ENCODE measurements around the gene IMP4.

IMP4 gene

DNA sequence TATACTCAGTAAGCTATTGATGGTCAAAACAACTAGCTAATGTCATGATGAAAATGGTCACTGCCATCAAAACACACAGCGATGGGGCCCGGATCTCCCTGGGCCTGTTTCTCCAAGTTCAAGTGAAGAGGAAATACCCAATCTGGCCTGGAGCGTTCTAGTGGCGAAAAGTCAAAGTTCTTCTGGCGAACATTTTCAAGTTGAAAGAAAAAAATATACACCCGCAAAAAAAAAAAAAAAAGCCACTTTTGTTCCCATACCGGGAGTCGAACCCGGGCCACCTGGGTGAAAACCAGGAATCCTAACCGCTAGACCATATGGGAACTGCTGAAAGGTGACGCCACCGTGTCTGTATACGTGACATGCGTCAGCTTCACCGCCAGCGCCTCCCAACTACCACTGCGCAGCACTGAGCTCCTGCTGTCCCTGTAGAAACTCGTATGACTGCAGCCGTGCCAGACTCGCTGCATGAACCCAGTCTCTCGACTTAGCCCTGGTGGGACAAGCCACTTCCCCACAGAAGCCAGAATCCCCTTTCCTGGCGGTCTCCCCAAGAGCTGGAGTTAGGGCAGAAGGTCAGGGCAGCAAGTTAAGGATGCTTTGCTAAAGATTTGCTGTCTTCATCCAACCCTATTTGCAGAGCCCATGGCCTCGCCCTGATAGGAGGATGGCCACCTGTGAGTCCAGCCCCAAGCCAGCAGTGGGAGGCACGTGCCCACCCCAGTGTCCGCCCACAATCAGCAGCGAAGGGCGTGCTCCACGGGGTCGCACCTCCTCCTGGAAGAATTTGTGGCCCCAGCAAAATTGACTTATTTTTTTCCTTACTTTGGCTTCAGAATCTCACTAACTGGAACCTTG is 5.6 kb upstream of the IMP4 start (continued):
- TF ChIP-seq, protein P1, sequence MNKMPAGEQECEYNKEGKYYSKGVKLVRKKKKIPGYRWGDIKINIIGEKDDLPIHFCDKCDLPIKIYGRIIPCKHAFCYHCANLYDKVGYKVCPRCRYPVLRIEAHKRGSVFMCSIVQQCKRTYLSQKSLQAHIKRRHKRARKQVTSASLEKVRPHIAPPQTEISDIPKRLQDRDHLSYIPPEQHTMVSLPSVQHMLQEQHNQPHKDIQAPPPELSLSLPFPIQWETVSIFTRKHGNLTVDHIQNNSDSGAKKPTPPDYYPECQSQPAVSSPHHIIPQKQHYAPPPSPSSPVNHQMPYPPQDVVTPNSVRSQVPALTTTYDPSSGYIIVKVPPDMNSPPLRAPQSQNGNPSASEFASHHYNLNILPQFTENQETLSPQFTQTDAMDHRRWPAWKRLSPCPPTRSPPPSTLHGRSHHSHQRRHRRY (tag by site-specific recombination; IDR thresholded peaks at IDR 0.05): no peak
- TF ChIP-seq ZNF366 (tag by site-specific recombination; conservative IDR thresholded peaks at IDR 0.05) (no peak), KLF7 (tag by site-specific recombination; IDR thresholded peaks at IDR 0.05; ENCODE audit: borderline replicate concordance) (peak; percentile 32; the same call in 1 of the 2 replicates), HOXC10 (CRISPR knock-in tag; IDR thresholded peaks at IDR 0.05) (no peak), ZNF521 (tag by site-specific recombination; IDR thresholded peaks at IDR 0.05) (no peak), ZNF747 (tag by site-specific recombination; IDR thresholded peaks at IDR 0.05) (no peak), ZNF16 (tag by site-specific recombination; IDR thresholded peaks at IDR 0.05; ENCODE audit: low read depth) (no peak), KLF9 (tag by site-specific recombination; IDR thresholded peaks at IDR 0.05; ENCODE audit: low read depth) (peak; percentile 60; the same call in 1 of the 2 replicates), GLIS2 (tag by site-specific recombination; IDR thresholded peaks at IDR 0.05) (peak; percentile 67), ZNF664 (tag by site-specific recombination; IDR thresholded peaks at IDR 0.05) (no peak), ZNF426 (tag by site-specific recombination; IDR thresholded peaks at IDR 0.05) (no peak), ZNF335 (tag by site-specific recombination; conservative IDR thresholded peaks at IDR 0.05) (0 out of 2 replicates have a peak, but pooled peaks have one; percentile 25), ZNF311 (tag by site-specific recombination; IDR thresholded peaks at IDR 0.05; ENCODE audit: borderline replicate concordance) (no peak), ZNF138 (tag by site-specific recombination; IDR thresholded peaks at IDR 0.05; ENCODE audit: borderline replicate concordance) (no peak), ZBTB8A (tag by site-specific recombination; IDR thresholded peaks at IDR 0.05) (peak; percentile 45; the same call in 1 of the 2 replicates), ZNF174 (tag by site-specific recombination; IDR thresholded peaks at IDR 0.05) (no peak)
- TF ChIP-seq, protein P2, sequence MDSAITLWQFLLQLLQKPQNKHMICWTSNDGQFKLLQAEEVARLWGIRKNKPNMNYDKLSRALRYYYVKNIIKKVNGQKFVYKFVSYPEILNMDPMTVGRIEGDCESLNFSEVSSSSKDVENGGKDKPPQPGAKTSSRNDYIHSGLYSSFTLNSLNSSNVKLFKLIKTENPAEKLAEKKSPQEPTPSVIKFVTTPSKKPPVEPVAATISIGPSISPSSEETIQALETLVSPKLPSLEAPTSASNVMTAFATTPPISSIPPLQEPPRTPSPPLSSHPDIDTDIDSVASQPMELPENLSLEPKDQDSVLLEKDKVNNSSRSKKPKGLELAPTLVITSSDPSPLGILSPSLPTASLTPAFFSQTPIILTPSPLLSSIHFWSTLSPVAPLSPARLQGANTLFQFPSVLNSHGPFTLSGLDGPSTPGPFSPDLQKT (IDR thresholded peaks at IDR 0.05; ENCODE audit: borderline replicate concordance, low read depth, low read length): no peak
- TF ChIP-seq, protein P3, sequence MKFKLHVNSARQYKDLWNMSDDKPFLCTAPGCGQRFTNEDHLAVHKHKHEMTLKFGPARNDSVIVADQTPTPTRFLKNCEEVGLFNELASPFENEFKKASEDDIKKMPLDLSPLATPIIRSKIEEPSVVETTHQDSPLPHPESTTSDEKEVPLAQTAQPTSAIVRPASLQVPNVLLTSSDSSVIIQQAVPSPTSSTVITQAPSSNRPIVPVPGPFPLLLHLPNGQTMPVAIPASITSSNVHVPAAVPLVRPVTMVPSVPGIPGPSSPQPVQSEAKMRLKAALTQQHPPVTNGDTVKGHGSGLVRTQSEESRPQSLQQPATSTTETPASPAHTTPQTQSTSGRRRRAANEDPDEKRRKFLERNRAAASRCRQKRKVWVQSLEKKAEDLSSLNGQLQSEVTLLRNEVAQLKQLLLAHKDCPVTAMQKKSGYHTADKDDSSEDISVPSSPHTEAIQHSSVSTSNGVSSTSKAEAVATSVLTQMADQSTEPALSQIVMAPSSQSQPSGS (tag by site-specific recombination; IDR thresholded peaks at IDR 0.05; ENCODE audit: low read depth): no peak
- TF ChIP-seq, protein P4, sequence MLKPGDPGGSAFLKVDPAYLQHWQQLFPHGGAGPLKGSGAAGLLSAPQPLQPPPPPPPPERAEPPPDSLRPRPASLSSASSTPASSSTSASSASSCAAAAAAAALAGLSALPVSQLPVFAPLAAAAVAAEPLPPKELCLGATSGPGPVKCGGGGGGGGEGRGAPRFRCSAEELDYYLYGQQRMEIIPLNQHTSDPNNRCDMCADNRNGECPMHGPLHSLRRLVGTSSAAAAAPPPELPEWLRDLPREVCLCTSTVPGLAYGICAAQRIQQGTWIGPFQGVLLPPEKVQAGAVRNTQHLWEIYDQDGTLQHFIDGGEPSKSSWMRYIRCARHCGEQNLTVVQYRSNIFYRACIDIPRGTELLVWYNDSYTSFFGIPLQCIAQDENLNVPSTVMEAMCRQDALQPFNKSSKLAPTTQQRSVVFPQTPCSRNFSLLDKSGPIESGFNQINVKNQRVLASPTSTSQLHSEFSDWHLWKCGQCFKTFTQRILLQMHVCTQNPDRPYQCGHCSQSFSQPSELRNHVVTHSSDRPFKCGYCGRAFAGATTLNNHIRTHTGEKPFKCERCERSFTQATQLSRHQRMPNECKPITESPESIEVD (tag by site-specific recombination; IDR thresholded peaks at IDR 0.05): no peak
- TF ChIP-seq, protein P5, sequence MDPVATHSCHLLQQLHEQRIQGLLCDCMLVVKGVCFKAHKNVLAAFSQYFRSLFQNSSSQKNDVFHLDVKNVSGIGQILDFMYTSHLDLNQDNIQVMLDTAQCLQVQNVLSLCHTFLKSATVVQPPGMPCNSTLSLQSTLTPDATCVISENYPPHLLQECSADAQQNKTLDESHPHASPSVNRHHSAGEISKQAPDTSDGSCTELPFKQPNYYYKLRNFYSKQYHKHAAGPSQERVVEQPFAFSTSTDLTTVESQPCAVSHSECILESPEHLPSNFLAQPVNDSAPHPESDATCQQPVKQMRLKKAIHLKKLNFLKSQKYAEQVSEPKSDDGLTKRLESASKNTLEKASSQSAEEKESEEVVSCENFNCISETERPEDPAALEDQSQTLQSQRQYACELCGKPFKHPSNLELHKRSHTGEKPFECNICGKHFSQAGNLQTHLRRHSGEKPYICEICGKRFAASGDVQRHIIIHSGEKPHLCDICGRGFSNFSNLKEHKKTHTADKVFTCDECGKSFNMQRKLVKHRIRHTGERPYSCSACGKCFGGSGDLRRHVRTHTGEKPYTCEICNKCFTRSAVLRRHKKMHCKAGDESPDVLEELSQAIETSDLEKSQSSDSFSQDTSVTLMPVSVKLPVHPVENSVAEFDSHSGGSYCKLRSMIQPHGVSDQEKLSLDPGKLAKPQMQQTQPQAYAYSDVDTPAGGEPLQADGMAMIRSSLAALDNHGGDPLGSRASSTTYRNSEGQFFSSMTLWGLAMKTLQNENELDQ (tag by site-specific recombination; IDR thresholded peaks at IDR 0.05; ENCODE audit: low read depth): no peak
- TF ChIP-seq, protein P6, sequence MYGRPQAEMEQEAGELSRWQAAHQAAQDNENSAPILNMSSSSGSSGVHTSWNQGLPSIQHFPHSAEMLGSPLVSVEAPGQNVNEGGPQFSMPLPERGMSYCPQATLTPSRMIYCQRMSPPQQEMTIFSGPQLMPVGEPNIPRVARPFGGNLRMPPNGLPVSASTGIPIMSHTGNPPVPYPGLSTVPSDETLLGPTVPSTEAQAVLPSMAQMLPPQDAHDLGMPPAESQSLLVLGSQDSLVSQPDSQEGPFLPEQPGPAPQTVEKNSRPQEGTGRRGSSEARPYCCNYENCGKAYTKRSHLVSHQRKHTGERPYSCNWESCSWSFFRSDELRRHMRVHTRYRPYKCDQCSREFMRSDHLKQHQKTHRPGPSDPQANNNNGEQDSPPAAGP (tag by site-specific recombination; IDR thresholded peaks at IDR 0.05): peak; percentile 70; the same call in 1 of the 2 replicates
- TF ChIP-seq, protein P7, sequence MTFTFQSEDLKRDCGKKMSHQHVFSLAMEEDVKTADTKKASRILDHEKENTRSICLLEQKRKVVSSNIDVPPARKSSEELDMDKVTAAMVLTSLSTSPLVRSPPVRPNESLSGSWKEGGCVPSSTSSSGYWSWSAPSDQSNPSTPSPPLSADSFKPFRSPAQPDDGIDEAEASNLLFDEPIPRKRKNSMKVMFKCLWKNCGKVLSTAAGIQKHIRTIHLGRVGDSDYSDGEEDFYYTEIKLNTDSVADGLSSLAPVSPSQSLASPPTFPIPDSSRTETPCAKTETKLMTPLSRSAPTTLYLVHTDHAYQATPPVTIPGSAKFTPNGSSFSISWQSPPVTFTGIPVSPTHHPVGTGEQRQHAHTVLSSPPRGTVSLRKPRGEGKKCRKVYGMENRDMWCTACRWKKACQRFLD (tag by site-specific recombination; IDR thresholded peaks at IDR 0.05): no peak
- TF ChIP-seq, protein P8, sequence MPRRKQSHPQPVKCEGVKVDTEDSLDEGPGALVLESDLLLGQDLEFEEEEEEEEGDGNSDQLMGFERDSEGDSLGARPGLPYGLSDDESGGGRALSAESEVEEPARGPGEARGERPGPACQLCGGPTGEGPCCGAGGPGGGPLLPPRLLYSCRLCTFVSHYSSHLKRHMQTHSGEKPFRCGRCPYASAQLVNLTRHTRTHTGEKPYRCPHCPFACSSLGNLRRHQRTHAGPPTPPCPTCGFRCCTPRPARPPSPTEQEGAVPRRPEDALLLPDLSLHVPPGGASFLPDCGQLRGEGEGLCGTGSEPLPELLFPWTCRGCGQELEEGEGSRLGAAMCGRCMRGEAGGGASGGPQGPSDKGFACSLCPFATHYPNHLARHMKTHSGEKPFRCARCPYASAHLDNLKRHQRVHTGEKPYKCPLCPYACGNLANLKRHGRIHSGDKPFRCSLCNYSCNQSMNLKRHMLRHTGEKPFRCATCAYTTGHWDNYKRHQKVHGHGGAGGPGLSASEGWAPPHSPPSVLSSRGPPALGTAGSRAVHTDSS (tag by site-specific recombination; IDR thresholded peaks at IDR 0.05): no peak
